ENCODE data around the gene ROGDI.

DNA sequence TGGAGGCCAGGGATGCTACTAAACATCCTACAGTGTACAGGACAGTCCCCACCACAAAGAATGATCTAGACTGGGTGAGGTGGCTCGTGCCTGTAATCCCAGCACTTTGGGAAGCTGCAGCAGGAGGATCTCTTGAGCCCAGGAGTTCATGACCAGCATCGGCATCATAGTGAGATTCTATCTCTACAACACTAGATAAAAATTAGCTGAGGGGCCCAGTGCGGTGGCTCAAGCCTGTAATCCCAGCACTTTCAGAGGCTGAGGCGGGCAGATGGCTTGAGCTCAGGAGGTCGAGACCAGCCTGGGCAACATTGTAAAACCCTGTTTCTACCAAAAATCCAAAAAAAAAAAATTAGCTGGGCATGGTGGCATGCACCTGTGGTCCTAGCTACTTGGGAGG is 30.1 kb downstream of the ROGDI start:
- TF ChIP-seq CTCF (IDR thresholded peaks at IDR 0.05) (no peak), POLR2A (IDR thresholded peaks at IDR 0.05) (no peak)

Measured in body of pancreas (tissue), 4 donors.